A673 (cell line): Measurements from ENCODE around the gene PCDHA4. TPM values are rescaled to one million over a fixed set of nuclear protein-coding genes. Genes with fewer than 3 reads are reported as not detected.

ENCODE experiments used
- Bru-seq: library from RNA; stranded (reverse); fragments of 400-500 nt; gene quantifications from one replicate; lab custom pipeline; 2021; lab: Mats Ljungman, UMichigan
- BruChase-seq, 2 experiments: library from RNA; stranded (reverse); fragments of 400-500 nt; gene quantifications; one replicate each; lab custom pipeline; 2021; lab: Mats Ljungman, UMichigan
- BruUV-seq: library from RNA; stranded (reverse); fragments of 400-500 nt; replicated peaks from 2 replicates; lab custom pipeline; 2021; lab: Mats Ljungman, UMichigan
- CTCF ChIA-PET: fragments of 300-600 bp; sonication (Branson Sonifier 250); formaldehyde crosslinking; loops from one replicate; lab custom pipeline; 2022; ENCODE audit warnings: antibody characterized with exemption; lab: Charles Lee
- POLR2A ChIA-PET: fragments of 300-600 bp; sonication (Branson Sonifier 250); formaldehyde crosslinking; loops from one replicate; lab custom pipeline; 2022; ENCODE audit warnings: antibody characterized with exemption; ENCODE audit not compliant: low non-redundant PET; lab: Charles Lee
- DNase-seq: peaks from one replicate; pipeline ENCODE4 v3.0.0-alpha.2; 2015; ENCODE audit warnings: low spot score
- H3K27ac ChIP-seq: fragments of 200-600 bp; sonication (generic); 2 replicates; pipeline ENCODE4 v1.5.1; 2016; ENCODE audit warnings: mixed run types, low read depth, mild to moderate bottlenecking, mixed read lengths, antibody characterized with exemption, low read length; ENCODE audit not compliant: poor library complexity, severe bottlenecking
- H3K27me3 ChIP-seq: fragments of 200-600 bp; sonication (generic); replicated peaks from 2 replicates; pipeline ENCODE4 v1.6.1; 2017; ENCODE audit warnings: mixed run types, low read depth, mild to moderate bottlenecking, mixed read lengths, antibody characterized with exemption, low read length; ENCODE audit not compliant: insufficient read depth, poor library complexity
- H3K36me3 ChIP-seq: fragments of 200-600 bp; sonication (generic); 2 replicates; pipeline ENCODE4 v1.6.1; 2016; ENCODE audit warnings: mixed run types, mild to moderate bottlenecking, mixed read lengths, antibody characterized with exemption, low read length; ENCODE audit not compliant: insufficient read depth, poor library complexity, severe bottlenecking
- H3K4me1 ChIP-seq: fragments of 200-600 bp; sonication (generic); 2 replicates; pipeline ENCODE4 v1.6.1; 2017; ENCODE audit warnings: mixed run types, mild to moderate bottlenecking, mixed read lengths, antibody characterized with exemption, low read length; ENCODE audit not compliant: insufficient read depth, poor library complexity, severe bottlenecking
- H3K4me3 ChIP-seq: fragments of 200-600 bp; sonication (generic); 2 replicates; pipeline ENCODE4 v1.5.1; 2016; ENCODE audit warnings: low read depth, mixed run types, mild to moderate bottlenecking, mixed read lengths, low read length; ENCODE audit not compliant: poor library complexity, severe bottlenecking
- H3K9me3 ChIP-seq: fragments of 200-600 bp; sonication (generic); 2 replicates; pipeline ENCODE4 v1.6.1; 2016; ENCODE audit warnings: mixed run types, low read depth, mild to moderate bottlenecking, mixed read lengths, antibody characterized with exemption, low read length; ENCODE audit not compliant: poor library complexity, severe bottlenecking
- CTCF ChIP-seq: fragments of 300-800, 200-600 bp; sonication (generic); conservative IDR thresholded peaks from 2 replicates; pipeline ENCODE4 v1.5.1; 2017; ENCODE audit warnings: low read depth, mild to moderate bottlenecking, antibody characterized with exemption, low read length, moderate library complexity, mixed read lengths
- EZH2 ChIP-seq: fragments of 200-600 bp; sonication (generic); IDR thresholded peaks from 2 replicates; pipeline ENCODE4 v1.6.1; 2017; ENCODE audit warnings: borderline replicate concordance, low read depth, mild to moderate bottlenecking, mixed read lengths, antibody characterized with exemption, low read length; ENCODE audit not compliant: poor library complexity, severe bottlenecking
- intact Hi-C: fragments of 100-400 bp; cut with micrococcal nuclease; formaldehyde crosslinking; loops from one replicate; pipeline ENCODE4 v1.10.0; 2022; ENCODE audit not compliant: unreplicated experiment
- long read RNA-seq: library from polyadenylated mRNA; stranded (forward); transcript quantifications from one replicate; pipeline ENCODE4 v2.0.0, GENCODE V29; 2022
- total RNA-seq: library from RNA; stranded (reverse); gene quantifications from 2 replicates; pipeline ENCODE4 v1.2.3, GENCODE V29; 2021

The PCDHA4 gene
- 0.39 and 0.58 TPM in 2 replicates for total RNA-seq
- percentile 47 among the genes with signal in this experiment for Bru-seq, nascent RNA
- percentile 56 among the genes with signal in this experiment for BruChase-seq, experiment 1, labeled RNA remaining after a 2-hour chase
- percentile 49 among the genes with signal in this experiment for BruChase-seq, experiment 2, labeled RNA remaining after a 6-hour chase
- long read RNA-seq = 0 reads

GRCh38 chr5:140806834-140807775 is at the start of gene PCDHA4:
Gene PCDHA4 (plus strand): TSS chr5:140807068.
- BruUV-seq = no TSS peak
- Histone ChIP-seq H3K4me1 (no peaks in the 10 kb centered on the region), H3K36me3 (no peaks in the 10 kb centered on the region), H3K9me3 (peaks cover 15% of the 10 kb centered on the region), H3K27ac (no peak within 1 kb of the TSS), H3K4me3 (no peak within 1 kb of the TSS), H3K27me3 (no peaks in the 10 kb centered on the region)
- DNase-seq = peak; percentile 59
- ChIA-PET POLR2A (no interaction called here), CTCF (interaction anchor here (0.7 kb wide), 1 partner anchor 10 kb away, joined by 3 read pairs; no protein-coding TSS in a partner anchor)
- TF ChIP-seq CTCF = peak; percentile 64
- TF ChIP-seq EZH2 = no peak
- intact Hi-C loops = no loop called here

- ChIA-PET POLR2A (no interaction called here), CTCF (no interaction called here)
- DNase-seq = no peak
- TF ChIP-seq EZH2 (no peak), CTCF (no peak)
- Histone ChIP-seq H3K4me1 (no peaks in the 10 kb centered on the region), H3K4me3 (no peak overlapping the region), H3K27me3 (no peaks in the 10 kb centered on the region), H3K27ac (no peak overlapping the region), H3K36me3 (no peaks in the 10 kb centered on the region), H3K9me3 (peaks cover 65% of the 10 kb centered on the region)
- no TSS peak for BruUV-seq
- intact Hi-C loops = no loop called here
Observed at GRCh38 chr5:140764177-140764973, 42.5 kb upstream of the PCDHA4 start.

- ChIA-PET CTCF (no interaction called here), POLR2A (no interaction called here)
- Histone ChIP-seq H3K27ac (no peak overlapping the region), H3K27me3 (no peaks in the 10 kb centered on the region), H3K4me1 (no peaks in the 10 kb centered on the region), H3K4me3 (no peak overlapping the region), H3K36me3 (no peaks in the 10 kb centered on the region), H3K9me3 (peaks cover 68% of the 10 kb centered on the region)
- intact Hi-C loops = no loop called here
- DNase-seq = no peak
- TF ChIP-seq EZH2 (no peak), CTCF (no peak)
- BruUV-seq = no TSS peak
Observed at GRCh38 chr5:140767444-140767843, 39.4 kb upstream of the PCDHA4 start.
